NCI-H82 (cell line): ENCODE data around the gene ARHGAP23.
A peak's percentile ranks its signal among the peaks of the same experiment; 100 is the strongest.

Experiments
- DNase-seq: peaks from one replicate; lab custom pipeline; 2025; lab: John Stamatoyannopoulos, UW

ARHGAP23 gene

DNA sequence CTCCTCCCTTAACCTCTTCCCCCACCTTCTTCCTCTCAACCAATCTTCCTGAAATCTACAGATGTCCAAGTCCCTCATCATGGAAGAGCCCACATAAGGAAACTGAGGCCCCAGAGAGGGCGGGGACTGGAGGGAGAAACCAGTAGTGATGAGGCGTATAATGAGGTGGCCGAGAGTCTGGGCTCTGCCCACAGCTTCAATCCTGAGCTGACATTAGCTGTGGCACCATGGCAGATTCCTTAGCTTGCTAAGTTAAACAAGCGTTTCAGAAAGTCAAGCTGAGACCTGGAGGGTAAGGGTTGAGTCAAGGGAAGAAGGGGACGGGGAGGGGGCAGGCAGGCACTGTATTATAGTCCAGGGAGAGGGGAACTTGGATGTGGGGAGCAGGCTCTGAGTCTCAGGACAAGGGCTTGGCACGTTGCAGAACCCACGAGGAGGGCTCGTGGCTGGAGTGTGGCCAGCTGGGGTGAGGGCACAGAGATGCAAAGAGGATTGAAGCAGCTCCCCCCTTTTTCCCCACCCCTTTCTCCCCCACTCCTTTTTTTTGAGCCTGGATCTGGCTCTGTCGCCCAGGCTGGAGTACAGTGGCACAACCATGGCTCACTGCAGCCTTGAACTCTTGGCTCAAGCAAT is 13.3 kb downstream of the ARHGAP23 start:
- no peak for DNase-seq

DNA sequence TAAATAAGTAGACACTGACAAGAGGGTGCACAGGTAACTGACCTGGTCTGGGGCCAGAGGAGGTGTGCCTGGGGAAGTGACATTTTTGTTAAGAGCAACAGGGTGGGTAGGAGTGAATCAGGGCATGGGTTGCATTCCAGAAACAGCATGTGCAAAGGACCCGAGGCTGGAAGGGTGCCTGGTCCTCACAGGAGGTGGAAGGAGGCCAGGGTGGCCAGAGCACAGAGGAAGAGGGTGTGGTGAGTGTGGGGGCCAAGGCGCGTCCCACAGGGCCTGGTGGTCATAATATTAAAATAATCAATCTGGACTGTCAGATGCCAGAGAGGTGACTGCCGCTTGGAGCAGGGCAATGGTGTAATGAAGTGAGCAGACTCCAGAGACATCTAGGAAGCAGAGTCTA is 14.3 kb downstream of the ARHGAP23 start:
- DNase-seq: no peak

DNA sequence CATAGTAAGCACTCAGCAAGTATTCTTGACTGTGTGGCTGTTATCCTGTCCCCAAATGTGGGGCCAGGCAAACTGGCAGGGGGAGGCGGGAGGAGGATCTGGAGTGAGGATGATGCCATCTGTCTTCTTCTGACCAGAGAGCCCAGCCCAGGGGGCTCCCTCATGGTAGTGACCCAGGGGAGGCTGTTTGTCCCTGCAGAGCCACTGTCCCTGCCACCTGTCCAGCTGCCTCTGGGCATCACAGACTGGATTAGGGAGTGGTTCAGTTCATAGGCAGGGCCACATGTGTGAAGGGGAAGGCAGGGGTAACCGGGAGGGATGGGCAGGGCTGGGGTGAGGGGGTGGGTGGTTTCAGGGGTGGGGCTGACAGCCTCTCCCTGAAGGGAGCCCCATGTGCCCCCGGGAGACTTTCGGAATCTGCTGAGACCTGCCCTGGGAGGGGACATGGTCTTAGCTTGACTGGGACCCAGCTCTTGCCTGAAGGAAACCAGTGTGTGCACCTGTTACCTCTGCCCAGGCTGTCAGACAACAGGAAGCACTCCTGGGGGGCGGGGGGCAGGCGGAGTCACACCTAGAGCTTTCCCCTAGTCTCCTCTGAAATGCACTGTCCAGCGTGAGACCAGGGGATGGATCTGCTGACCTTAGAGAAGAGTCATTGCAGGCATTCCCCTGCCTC is 15.2 kb downstream of the ARHGAP23 start:
- DNase-seq: no peak

DNA sequence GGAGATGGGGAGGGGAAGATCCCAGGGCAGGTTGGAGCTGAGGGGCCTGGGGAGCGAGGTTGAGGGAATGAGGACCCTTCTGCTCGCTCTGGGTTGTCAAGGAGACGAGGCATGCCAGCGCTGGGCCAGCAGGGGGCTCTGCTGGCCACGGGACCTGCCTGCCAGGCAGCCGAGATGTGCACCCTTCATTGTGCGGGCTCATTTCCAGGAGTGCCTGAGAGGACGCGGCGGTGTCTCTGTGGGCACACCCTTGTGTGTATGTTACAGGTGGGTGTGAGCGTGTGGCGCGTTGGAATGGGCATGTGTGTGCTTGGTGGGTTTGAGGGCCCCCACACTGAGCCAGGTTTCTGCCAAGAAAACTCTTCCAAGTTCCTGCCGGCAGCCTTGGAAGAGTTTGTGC is 15.9 kb downstream of the ARHGAP23 start:
- peak; percentile 90 for DNase-seq

DNA sequence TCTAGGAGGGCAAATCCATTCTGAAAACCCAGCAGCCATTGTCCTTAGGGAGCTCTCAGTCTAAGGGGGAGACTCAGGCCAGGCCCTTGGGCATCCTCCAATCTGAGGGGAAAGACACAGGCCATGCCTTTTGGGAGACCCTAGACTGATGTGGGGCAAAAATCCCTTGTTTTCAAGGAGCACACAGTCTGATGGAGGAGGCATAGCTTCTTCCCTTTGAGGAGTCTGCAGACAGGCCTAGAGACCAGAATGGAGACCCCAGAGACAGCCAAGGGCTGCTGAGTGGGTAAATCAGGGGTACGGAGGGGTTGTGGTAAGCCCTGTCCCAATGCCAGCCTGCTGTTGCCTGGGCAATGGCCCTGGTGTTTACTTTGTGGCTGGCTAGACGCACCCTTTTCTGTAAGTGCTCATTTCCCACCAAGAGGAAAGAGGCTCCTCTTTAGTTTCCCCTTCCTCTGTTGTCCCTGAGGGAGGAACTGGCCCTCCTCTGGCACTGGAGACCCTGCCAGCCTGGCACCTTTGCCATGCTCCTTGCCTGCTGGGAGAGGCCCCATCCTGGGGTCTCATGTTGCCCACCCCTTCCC is 19.3 kb downstream of the ARHGAP23 start:
- no peak for DNase-seq

DNA sequence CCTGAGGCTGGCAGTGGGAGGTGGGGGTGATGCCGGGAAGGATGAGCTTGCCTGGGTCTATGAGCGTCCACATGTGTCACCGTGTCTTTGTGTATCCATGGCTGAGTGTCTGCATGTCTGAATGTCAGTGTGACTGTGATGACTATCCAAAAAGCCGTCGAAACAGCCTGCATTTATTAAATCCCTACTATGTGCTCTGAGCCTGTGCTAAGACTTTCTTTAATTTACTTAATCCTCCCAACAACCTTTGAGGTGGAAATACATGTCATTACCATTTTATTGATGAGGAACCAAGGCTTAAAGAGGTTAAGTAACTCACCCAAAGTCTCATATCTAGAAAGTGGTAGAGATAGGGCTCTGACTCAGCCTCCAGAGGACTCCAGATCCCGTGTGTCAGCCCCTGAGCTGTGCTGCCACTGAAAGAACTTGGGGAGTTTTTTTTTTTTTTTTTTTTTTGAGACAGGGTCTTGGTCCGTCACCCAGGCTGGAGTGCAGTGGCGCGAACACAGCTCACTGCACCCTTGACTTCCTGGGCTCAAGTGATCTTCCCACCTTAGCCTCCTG is 20.0 kb downstream of the ARHGAP23 start:
- DNase-seq: no peak

DNA sequence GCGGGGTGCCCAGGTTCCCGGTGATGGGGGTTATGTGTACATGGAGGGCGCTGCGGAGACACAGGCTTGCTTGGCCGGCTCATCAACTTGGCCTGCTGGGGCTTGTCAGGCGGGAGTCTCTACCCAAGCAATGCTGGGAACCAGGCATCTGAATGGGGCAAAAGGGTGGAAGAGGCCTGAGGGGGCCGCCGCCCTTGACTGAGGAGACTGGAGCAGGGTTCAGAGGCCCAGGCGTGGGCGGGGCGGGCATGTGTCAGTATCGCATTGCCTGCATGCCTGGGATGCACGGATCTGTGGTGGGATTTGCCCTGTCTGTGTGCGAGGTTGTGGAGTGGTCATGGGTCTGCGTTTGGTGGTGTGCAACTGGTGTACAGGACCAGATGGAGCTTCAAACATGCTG is 21.1 kb downstream of the ARHGAP23 start:
- no peak for DNase-seq

DNA sequence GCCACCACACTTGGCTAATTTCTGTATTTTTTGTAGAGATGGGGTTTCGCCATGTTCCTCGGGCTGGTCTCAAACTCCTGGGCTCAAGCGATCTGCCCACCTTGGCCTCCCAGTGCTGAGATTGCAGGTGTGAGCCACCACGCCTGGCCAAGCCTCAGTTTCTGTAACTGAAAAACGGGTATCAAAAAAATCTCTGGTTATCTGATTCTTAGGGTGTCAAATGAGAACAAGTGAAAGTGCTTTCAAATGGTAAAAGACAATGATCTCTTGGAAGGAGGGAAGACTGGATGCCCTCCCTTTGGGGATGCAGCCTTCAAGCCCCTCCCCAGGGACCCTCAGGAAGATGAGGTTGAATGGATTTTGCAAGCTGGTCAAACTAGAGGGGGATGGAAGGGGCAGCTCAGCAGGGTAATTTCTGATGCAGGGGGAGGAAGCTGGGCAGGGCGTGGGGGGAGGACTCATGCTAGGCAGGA is 22.3 kb downstream of the ARHGAP23 start:
- no peak for DNase-seq

DNA sequence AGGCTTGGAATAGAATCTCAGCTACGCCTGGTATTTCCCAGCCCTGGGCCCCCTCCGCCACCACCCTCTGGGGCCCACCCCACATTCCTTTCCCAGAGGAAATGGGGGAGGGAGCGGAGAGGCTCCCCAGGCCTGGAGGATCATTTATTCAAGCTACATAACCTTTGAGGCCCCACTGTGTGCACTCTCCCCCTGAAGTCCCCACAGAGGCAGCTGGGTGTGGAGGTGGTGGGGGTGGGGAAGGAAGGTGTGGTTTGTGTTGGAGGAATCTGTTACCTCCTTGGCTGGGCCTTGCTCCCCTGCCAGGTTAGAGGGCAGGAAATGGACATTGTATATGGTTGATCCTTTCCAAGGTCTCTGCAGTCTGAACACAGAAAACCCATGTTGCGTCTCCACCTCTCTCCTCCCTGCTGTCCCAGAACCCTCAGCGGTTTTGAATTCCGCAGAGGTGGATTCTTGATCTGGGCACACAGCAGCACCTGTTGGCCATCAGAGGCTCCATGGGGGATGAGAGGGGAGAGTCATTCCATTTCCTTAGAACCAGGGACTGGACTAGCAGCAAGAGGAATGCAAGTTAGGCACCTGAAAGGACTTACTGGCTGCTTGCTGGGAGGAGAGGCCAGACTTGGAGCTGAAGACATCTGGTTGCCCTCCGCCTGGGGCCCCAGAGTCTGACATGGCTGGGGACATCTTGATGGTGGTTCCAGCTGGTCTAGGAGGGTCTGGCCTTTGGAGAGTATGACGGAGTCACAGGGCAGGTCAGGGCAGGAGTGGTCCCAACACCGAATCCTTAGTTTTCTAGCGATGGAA is 23.0 kb downstream of the ARHGAP23 start:
- peak; percentile 29 for DNase-seq

DNA sequence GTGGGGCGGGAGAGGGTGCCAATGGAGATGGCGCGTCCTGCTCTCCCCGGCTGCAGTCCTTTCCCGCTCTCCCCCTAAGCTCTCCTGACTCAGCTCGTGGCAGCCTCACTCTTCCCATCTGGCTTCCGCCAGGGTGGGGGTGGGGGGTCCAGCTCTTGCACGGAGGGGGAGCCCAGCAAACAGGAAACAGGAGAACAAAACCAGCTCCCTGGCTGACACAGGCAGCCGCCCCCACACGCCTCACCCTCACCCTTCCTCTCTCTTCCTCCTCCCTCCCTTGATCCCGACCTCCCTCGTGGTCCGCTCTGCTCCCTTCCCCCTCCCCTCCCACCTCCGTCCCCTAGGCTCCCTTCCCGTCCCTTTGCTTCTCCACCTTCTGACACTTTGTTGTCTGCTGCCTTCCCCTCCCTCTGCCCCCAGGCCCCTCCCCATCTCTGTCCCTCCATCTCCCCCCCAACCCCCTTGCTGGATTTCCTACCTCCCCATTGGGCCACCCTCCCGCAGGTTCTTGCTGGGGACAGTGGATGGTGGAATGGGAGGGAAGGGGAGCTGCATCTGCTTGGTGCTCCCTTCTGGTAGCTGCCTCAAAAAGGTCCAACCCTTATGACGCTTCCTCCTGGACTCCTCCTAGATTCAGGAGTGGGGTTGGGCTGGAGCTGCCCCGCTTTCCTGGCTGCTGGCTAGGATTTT is 23.7 kb downstream of the ARHGAP23 start:
- peak; percentile 84 for DNase-seq

DNA sequence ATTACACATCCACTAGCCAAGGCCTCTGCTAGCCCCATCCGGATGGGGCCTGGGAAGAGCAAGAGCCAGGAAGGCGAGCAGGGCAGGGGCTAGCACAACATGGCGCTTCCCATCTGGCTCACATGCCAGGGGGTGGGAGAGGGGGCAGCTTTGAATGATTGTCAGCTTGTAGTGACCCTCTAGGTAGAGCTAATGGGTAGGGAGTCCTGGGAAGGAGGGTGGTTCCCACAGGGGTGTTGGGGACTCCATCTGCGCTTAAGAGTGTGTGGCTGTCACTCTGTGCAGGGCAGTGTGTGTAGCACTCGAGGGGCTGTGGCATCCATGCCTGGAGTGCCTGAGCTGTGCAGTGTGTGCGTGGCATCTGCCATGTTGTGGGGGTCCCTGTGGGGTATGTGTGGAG is 24.5 kb downstream of the ARHGAP23 start:
- peak; percentile 34 for DNase-seq

DNA sequence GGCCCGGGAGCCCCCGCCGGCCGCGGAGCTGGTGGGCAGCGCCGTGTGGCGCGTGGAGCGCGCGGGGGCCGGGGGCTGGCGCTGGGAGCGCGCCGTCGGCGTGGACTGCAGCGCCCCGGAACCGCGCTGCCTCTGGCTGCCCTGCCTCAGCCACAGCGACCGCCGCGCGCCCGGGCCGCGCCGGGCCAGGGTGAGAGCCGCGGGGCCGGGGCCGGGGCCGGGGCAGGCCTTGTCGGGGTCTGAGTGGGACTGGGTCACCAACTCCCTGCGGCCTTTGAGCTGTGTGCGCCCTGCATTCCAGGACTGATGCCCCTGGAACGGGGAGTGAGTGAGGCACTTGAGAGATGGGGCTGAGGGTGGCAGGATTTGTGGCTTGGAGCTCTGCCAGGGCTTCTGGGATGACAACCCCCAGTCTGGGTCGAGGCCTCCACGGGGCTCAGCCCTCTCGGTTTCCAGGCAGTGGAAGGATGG is 25.7 kb downstream of the ARHGAP23 start:
- DNase-seq: peak; percentile 72

DNA sequence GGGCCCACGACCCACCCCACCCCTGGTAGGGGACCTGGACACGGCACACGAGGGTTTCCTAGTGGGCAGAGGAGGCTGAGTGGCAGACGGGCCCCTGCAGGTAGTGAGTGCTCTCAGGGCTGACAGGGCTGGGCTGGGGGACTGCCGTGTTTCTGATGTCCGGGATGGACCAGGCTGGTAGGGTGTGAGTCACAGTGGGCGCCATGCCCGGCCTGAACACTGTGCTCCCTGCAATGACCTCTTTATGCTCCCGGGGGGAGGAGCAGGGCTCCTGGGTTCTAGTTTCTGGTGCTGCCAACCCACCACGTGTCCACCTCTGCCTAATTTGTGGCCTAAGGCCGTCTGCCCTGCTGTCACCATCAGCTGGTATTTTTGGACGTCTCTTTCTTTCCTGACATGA is 26.3 kb downstream of the ARHGAP23 start:
- DNase-seq: no peak

DNA sequence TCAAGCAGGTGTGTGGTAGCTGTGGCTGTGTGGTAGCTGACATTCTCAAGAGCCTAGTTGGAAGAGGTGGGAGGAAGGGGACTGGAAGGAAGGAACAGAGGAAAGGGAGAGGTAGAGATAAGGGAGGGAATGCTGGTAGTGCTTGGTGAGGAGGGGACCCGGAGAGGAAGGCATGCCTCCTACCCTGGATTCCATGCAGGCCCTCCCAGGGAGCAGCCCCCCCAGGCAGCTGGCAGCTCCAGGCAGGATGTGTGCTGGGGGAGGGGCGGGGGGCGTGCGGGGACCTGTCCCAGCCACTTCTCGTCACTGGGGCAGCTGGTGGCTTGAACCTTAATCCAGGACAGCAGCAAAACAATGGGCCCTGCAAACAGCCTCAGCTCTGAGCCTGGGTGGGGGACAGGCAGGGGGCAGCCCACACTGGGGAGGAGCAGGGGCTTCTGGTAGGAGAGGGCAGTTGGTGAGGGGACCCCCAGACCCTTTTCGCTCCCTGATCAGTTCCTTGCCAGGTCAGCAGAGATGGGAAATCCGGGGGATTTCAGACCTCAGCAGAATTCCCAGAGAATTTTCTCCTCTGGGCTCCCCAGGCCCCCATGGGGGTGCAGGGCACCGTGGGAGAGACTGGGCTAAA is 27.1 kb downstream of the ARHGAP23 start:
- peak; percentile 87 for DNase-seq

DNA sequence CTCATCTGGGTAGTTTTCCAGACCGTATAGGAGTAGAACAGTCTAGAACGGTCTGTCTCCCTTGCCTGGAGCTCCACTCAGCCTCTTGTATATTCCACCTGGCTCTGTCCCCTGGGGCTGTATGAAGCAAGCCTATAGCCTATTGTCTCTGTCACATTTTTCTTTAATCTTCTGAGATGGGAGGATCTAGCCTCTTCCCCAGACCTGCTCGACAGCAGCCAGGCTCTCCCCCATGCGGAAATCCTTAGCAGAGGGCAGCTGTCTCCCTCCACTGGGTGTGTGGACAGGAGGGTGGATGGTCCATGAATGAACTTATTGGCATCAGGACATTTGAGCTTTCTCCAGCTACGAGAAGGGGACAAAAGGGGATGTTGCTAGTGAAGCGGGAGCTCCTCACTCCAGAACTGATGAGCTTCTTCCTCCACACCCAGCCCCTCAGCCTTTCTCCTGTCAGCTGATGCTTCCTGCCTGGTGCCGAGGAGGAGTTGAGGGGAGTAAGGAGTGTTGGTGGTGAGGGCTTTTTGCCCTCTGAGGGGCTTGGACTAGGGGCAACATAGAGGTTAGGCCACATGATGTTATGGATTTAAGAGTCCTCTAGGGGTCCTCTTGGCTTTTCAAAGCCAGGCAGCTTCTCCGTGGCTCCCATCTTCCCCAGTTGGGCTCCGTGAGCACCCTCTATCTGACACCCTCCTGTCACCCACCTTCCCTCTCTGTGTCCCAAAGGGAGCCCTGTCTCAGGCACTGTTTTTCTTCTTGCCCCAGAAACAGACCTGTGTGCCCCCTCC is 28.0 kb downstream of the ARHGAP23 start:
- DNase-seq: peak; percentile 95

DNA sequence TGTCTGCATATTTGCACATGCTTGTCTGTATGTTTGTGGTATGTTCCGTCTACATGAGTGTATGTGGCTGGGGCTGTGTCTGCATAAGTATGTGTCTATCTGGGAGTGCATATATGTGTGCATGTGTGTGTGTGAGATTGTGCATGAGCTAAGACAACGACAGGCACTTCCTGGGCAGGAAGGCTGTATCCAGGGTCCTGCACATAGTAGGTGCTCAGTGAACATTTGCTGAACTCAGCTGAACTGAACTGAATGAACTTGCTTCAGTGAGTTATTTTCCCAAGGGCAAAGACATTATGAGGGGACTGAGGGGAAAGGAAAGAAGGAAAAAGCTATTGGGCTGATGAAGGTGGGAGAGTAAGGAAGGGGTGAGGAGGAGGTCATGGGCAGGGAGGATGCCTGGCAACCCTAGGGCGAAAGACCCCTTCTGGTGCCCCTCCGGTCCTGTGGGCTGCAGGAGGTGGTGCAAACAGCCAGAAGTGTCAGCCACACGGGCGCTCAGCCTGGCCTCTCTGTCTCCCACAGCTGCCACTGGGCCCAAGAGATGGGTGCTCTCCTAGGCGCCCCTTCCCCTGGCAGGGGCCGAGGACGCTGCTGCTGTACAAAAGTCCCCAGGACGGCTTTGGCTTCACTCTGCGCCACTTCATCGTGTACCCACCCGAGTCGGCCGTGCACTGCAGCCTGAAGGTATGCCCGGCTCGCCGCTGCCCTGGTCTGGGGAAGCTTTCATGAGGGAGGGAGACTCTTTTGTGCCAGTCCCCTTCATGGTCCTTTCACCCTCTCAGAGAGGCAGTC is 29.5 kb downstream of the ARHGAP23 start:
- no peak for DNase-seq

DNA sequence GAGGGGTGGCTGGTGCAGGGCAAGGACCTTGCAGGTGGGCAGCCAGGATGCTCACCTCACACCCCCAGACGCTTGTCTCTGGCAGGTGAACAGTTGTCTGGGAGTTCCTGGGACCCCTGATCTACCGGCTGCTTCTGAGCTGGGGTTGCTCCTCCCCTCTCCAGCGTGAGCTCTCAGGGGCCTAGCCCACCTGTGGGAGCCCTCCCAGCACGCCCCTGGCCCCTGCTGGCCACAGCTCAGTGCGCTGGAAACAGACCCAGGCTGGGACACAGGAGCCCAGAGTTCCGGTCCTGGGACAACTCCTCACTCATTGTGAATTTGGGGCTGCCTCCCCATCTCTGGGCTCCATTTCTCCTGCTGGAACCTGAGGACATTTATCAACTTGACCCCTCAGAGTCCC is 30.3 kb downstream of the ARHGAP23 start:
- DNase-seq: no peak

DNA sequence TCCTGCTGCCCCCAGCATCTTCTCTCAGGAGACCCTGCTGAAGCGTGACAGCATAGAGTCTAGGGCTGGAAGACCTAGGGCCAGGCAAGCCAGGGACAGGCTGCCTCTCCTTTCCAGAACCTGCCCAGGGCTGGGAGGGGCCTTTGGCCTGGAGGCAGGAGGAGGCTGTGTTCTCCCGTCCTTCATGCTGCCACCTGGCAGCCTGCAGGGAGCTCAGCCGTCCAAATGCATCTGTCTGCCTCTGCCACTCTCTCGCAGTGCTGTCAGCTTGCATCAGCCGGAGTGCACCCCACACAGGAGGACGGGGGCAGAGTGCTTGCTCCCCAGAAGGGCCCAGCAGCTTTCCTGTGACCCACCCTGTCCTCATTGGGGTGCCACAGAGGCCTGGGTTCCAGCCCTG is 31.3 kb downstream of the ARHGAP23 start:
- peak; percentile 61 for DNase-seq

DNA sequence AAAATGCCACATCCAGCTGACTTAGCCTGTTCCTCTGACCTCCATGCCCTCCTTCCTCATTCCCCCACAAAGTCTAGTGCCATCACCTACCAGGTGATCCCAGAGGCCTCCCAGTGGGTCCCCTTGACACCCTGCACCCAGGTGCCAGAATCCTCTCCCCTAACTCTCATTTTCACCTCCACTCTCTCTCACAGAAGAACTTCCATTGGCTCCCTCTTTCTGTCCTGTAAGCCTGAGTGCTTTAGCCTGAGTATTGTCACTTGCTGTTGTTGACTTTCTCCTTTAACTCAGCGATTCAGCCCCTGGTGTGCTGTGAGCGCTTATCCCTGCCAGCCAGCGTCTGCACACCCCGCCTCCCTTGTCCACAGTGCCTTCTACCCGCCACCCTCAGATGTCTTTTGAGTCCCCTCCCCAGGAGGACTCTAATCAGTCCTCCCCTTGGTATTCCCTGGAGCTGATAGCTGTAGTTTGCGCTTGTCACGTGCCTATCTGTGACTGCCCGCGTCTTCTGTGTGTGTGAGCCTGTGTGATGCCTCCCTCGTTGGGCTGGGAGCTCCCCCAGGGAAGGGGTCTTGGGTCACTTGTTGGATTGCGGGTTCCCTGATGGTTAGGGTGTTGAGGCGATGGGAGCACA is 31.9 kb downstream of the ARHGAP23 start:
- no peak for DNase-seq
